HG03565 (cell line): ENCODE results near the gene HMG20A.
A peak's percentile ranks its signal among the peaks of the same experiment; 100 is the strongest.

Experiments used
- ATAC-seq: cut with Tn5 transposase; IDR thresholded peaks from one replicate; pipeline ENCODE4 v1.9.1; 2021; ENCODE audit warnings: mild to moderate bottlenecking, moderate library complexity; ENCODE audit not compliant: unreplicated experiment

The HMG20A gene

DNA sequence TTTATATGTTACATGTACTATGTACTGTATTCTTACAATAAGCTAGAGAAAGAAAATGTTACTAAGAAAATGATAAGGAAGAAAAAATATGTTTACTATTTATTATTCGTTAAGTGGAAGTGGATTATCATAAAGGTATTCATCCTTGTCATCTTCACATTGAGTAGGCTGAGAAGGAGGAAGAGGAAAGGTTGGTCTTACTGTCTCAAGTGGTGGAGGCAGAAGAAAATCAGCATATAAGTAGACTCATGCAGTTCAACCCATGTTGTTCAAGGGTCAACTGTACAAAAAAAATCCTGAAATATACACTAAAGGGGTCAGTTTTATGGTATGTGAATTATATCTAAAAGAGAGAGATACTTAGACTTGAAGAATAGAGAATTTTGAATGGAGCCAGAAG lies 5.7 kb downstream of the HMG20A start:
- no peak for ATAC-seq

DNA sequence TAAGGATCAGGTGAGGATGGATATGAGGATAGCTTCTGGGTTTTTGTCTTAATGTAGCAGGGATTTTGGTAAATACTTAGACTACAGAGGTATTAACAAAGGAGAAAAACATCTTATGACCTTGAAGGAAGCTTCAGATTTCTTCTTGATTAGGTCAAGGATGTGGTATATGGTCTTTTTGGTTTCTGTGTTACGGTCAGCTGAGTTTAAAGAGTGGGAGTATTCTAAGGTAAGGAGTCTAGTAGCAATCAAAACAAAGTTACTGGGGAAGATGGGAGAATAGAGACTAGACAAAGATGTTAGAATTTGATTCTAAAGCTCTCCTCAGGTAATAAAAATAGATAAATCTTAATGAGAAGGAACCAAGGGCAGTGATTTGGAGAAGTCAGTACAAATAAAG lies 6.2 kb downstream of the HMG20A start:
- ATAC-seq: no peak

DNA sequence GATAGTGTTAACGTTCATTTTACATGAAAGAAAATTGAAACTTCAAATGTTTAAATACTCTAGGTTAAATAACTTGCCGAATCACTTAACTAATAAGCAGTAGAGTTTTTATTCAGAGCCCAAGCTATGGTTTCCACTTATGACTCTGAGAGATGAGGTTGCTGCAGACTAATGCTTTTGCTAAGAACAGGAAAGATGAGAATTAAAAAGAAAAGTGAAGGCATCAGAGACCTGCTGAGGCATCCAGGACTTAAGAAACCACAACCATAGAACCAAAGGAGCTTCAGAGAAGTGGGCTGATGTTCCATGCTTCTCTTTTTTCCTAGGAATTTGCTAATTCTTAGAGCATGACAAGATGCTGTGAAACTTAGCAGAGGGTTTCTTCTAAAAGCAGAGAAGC lies 9.5 kb downstream of the HMG20A start:
- ATAC-seq: no peak

DNA sequence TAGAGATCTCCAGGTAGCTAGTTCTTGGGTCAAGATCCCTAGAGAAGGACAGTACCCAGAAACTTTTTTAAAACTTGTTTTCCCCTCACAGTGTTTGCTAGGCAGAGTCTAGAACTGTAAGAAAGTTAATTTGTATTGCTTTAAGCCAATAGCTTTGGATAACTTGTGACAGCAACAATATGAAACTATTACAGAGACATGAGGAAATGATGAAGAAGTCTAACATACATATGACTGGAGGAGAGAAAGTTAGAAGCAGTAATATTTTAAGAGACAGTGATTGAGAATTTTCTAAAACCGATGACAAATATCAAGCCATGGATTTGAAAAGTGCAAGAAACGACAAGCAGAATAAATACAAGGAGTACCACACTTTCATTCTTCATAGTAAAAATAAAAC lies 10.0 kb downstream of the HMG20A start:
- no peak for ATAC-seq

DNA sequence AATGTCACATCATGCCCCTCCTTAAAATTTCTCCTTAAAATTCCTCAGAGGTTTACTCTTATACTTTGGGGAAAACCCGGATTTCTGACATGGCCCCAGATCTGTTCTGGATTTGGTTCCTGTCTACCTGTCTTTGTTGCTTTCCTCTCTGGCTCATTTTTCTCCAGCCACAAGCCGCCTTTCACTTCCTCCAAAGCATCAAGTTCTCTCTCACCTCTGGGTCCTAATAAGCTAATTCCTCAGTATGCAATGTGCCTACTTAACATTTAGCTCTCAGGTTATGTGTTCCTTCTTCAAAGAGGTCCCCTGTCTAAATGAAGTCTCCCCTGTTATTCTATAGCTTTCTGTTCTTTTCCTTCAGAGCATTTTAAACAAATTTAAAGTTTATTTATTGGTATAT lies 16.1 kb downstream of the HMG20A start:
- no peak for ATAC-seq

DNA sequence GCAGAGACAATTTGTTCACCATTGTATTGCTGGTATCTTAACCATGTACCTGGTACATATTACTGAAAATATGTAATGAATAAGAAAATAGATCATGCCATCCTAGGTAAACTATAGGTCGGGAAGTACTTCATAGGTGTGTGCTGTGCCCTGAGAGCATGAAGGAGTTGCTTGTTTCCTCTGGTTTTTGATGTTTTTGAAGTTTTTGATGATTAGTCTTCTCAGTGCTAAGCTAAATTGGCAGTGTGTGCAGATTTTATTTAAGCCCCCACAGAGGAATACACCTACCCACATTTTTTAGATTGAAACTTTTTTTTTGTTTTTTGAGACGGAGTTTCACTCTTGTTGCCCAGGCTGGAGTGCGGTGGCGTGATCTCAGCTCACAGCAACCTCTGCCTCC lies 16.6 kb downstream of the HMG20A start:
- ATAC-seq: no peak

DNA sequence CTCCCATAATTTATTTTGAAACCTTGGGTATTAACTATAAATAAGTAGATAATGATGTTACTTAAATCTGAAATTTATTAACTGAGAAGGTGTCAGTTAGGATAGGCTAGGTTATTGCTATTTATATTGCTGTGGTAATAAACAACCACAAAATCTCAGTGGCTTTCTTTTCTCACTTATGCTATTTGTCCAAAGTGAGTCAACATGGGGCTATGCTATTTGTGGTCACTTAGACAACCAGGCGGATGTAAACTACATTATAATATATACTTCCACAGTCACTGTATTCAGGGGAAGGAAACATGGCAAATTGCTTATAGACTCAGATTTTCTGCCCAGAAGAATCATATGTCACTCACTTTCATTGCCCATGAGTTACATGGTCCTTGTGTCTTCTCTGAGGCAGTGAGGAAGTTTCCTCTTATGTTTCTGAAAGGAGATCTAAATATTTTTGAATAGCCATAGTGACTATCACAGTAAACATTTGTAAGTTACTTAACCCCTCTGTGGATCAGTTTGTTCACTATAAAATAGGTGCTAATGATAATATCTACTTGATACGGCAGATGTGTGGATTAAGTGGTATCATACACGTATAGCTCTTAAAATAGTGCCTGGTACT lies 19.8 kb downstream of the HMG20A start:
- ATAC-seq: peak; percentile 75

DNA sequence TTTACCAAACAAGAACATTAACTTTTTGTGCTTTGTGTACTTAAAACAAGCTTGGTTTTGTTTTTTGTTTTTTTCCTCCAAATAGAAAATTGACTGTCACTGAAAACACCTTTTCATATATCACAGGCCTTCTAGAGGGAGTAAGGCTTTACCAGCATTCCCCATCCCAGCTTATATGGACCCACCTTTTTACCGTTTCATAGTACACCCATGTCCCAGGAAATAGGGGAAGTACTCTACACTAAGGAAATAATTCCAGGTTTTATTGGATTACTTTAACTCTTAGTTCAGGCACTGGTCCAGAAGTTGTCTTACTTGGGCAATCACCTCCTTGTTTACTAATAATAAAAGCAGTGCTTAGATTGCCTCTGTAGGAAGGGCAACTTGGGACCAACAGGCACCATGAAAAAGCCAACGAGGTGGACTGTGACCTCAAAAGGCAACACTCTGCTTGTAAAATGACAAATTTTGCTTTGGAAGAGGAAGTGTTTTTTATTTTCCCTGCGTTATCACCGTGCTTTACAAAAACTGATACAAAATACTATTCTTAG lies 26.2 kb downstream of the HMG20A start:
- ATAC-seq: no peak

DNA sequence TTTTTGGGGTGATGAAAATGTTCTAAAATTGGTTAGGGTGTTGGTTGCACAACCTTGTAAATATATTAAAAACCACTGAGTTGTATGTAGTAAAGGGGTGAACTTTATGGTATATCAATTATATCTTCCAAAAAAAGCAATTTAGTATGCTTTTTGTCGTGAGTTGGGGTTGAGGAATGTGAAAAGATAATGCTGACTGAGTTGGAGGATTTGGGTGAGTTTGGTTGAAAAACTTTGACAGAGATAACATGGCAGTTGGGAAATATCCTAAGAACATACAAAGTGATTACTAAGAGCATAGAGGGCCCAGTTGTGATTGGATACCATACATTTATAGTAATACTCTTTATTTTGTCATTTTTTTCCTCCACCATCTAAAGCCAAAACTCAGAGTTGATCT lies 33.6 kb downstream of the HMG20A start:
- ATAC-seq: no peak

DNA sequence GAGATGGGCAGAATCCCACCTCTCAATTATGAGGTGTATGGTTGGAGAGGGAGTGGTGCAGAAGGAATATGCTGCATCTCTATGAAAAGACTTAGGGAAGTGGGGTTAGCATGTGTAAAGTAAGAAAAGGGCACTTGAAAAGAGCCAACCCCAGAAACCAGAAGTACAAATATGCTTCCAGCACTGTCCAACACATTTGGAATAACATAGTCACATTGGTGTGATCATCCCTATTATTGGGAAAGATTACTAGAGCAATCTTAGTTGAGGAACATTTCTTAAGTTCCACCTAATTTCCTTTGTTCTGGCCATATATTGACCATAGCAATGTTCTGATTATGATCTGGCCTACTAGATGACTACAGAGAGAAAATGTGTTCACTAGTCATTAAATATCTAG lies 34.3 kb downstream of the HMG20A start:
- ATAC-seq: no peak

DNA sequence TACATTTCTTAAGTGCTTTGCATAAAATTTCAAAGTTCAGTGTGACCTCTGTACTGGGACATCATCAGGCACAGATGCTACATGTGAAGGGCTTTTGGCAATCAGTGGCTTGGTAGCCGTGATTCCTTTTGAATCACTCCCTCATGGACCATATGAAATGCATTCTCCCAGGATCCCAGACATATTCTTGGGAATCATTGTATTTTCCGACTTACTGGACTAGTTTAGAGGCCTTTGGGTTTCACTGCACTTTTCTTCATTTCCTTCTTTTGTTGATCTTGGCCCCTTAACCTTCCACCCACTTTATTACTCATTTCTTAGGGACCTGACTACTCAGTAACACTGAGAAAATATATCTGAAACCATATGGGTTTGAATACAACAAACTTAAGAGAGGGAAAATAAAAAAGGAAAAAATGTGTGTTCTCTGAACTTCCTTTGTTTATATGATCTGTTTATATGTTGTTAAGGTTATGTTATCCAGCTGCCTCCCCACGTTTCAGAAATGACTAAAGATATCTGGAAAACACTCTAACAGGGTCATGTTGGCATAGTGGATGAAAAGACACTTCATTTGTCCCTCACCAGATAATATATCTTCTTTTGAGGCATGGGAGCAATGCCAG lies 35.1 kb downstream of the HMG20A start:
- no peak for ATAC-seq

DNA sequence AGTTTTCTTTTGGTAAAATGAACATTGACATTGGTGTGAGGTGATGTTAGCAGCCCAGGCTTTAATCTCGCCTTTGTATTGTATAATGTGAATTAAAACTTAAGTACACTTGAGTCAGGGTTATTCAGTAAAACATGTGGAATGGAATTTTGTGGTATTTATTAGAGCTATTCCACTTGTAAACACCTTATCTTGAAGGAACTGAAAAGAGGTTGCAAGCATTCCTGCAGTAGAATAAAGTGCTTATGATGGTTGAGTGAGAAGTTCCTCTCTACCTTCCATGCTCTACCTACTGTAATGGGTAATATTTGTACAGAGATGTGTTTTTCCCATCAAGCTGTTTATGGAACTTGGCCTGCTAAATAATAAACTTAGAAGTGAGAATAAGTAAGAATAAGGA lies 36.1 kb downstream of the HMG20A start:
- ATAC-seq: no peak

DNA sequence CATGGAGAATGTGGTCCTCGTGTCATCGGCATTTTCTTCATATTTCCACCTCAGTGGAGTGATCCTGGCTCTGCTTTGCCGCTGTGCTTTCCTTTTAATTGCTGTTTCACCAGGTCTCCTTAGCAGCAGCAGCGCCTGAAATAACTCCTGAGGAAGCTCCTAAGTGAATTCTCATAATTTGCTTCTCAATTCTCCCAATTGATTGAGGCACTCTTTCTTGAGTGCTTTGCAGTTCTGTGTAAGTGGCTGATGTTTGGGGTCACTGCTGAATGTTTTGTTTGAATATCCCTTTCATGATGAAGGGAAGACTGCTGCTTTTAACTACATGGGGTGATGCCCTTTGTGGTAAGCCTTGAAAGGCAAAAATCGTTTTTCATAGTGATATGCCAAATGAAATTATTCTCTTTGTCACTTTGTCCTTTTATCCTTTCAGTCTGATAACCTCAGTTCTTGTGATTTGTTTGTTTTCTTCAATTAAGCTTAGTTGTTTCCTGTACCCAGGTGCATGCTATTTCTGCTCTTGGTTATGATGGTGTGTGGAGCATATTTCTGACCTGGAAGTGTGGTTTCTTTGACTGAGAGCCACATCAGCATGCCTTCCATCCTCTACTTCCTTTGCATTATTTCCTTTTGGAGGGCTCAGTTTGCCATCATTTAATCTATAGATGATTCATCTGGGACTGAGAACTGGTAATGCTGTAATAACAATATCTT lies 36.7 kb downstream of the HMG20A start:
- ATAC-seq: no peak

DNA sequence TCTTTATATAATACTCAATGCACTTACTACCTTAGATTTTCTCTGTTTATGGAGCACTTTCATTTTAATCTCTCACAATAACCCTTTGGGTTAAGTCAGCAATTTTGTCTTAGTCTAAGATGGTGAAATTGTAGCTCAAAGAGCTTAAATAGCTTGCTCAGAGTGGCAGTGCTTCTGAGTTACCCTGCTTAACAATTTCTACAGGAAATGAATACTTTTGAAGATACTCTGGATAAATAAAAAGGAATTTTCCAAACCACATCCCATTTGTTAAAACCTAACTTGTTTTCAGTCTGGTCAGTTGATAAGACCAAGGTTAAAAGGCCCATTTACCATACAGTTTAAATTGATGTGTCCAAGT lies 37.2 kb downstream of the HMG20A start:
- no peak for ATAC-seq

DNA sequence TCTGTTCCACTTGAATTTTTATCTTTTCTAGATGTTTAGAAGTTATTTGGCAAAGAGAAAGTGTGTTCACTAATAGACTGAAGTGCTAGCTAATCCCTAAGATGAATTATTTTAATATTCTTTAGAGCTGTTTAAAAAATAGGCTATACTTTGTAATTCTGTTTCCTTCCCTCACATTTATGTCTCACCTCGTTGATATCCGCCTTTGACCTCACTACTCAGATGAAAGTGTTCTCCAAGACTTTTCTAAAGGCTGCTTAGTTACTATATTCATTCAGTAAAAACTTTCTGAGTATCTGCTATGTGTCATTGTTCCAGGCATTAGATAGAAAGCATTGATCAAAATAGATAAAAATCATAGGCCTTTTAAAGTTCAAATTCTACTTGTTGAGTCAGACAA lies 38.3 kb downstream of the HMG20A start:
- no peak for ATAC-seq

DNA sequence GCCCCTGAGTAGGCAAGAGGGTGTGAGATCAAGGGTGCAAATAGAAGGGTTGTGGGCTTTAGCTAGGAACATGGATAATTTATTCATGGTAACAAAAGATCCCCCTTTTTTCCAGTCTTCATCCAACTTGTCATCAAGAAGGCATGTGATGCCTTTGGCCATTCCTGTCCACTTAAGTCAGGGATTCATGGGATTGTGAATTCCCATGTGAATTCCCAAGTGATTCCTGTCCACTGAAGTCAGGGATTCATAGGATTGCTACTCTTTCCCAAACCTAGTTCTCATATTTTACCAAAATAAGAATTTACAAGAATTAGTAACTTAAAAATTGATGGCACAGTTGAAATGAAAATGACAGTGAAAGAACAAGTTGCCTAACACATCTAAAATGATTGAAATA lies 40.8 kb downstream of the HMG20A start:
- no peak for ATAC-seq

DNA sequence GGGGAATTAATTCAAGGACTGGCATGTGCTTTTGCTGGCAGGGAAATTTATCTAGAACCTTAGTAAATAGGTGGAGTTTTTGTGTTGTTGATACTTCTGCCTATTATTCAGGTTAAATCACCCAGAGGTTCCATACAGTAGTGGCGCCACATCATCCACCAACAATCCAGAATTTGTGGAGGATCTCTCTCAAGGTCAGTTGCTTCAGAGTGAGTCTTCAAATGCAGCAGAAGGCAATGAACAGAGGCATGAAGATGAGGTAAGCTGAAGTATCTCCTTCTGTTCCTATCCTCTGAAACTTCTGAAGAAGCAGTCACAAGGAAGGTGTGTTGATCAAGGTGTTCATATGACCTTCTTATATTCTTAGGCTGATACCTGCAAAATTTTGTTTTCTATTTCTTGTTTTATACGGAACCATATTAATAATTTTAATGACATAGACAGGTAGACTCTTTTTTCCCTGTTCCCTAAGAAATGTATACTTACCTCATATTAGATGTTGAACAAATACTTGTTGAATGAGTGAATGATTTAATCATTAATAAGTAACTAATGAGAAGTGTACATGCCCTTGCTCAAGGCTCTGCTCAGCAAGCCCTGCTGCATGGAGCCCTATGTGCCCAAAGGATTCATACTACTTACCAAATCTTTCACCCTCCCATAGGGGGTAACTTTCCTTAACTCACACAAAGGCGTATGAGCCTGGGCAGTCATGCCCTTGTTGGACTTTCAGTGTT lies 43.6 kb downstream of the HMG20A start:
- no peak for ATAC-seq

DNA sequence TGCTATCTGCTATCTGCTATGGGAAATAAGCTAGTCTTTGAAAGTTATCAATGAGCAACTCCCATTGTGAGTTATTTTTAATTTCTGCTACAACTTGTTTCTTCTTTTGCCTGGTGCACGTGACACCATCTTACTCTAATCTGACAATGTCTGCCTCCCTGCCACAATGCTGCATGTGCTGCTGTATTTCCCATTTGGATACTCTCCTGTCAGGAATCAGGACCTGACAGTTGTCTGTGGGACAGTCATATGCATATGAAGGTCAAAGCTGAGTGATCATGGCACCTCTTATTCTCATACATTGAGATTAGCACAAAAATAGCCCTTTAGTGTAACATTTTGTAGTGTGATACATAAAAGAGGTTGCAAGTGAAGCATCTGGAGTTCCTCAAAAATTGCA lies 45.8 kb downstream of the HMG20A start:
- ATAC-seq: no peak

DNA sequence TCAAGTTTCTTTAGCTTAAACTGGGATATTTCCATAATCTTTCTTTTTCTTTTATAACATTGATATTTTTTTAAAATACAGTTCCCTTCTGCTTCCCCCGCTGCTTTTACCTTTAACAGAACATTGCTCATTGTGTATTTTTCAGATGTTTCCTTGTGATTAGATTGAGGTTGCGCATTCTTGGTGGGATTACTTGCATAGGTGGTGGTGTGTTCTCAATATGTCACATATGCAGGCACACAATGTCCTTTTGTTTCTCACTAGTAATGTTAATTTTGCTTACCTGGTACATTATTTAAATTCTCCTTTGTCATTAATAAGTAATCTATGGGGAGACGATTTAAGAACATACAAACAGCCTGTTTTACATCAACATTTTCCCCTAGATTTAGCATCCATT lies 48.2 kb downstream of the HMG20A start:
- ATAC-seq: no peak

DNA sequence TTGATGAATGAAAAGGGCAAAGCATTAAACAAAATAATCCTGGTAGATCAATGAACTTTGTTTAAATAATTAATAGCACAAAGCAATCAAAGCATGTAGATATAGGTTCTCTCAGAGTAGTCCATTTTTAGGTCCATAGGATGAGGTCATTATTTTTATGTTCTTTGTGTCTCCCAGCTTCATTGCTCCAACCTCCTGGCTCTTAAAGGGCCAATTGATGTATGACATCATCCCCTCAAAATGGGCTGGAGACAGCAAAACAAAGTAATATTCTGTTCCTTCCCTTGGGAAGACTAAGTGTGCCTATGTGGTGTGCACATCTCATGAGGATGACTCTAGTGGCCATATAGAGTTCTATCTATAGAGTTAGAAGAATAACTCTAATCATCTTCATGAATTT lies 49.5 kb downstream of the HMG20A start:
- ATAC-seq: no peak

DNA sequence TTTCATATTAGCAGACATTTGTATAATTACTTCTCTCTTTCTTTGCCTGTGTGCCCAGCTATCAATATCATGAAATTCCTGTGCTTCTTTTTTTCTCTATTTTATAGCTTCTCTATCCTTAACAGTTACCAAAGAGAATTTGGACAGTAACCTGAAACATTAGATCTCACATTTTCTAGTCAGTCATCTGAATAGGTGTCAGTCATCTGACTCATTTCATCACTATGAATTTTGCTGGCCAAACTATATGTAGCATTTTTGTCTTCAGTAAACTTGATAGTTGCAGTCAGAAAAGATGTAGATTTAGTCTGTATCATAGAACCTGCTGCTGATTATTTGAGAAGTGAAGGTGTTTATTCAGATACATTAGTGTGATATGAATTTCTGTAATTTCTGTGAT lies 52.6 kb downstream of the HMG20A start:
- ATAC-seq: no peak
